ENCODE results near the gene FOXI3. TPM values are rescaled to one million over a fixed set of nuclear protein-coding genes. Genes with fewer than 3 reads are reported as not detected.
"Not testable (repeated sequence)": the region's sequence is repeated elsewhere in the genome, so short reads cannot be mapped to it uniquely, and the experiment has no call there.

Gene FOXI3
- polyA plus RNA-seq, 6 donors from 2014 or later, result 0.19 TPM; not detected in 5

DNA sequence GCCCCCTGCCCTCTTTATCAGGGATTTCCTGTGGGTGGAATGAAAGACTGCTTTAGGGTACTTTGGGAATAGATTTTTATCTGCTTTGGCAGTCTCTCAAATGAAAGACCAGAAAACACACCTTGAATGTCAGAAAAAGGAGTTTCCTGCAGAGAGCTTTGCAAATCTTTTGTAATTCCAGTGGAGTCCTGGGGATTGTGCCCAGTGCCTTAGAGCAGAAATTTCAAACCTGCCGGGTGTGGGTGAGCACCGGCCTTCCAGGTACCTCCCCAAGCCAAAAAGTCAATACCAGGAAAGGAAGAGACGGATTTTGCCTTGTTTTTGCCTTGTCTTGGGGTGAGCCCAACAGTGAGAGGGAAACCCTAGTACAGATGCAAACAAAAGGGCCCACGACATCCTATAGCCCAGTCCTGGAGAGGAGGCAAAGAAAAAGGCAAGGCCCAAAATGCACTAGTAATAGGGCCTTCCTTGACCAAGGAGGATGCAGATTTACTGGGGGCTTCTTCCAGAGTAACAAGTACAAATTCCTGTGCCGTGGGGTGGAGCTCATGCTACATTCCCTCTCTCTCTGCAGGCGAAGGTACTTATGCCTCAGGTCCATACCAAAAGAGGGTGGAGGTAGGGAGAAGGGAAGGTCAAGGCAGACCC lies 36.4 kb downstream of the FOXI3 start:
- DNase-seq, result no peak
- no peaks in the 10 kb centered on the region for H3K36me3 Mint-ChIP-seq
- no peak overlapping the region for H3K27ac Mint-ChIP-seq

GRCh38 chr2:88408870-88409269 lies 43.6 kb downstream of the FOXI3 start:
- DNase-seq; H3K36me3 Mint-ChIP-seq; ATAC-seq (ENCODE audit: low read depth in 2 of 2); H3K4me3 Mint-ChIP-seq; H3K9me3 Mint-ChIP-seq; H3K27ac Mint-ChIP-seq; H3K27me3 Mint-ChIP-seq; H3K4me1 Mint-ChIP-seq: not testable (repeated sequence)

More for the DNA sequence above, 36.4 kb downstream of the FOXI3 start:
- no peaks in the 10 kb centered on the region for H3K4me1 Mint-ChIP-seq
- ATAC-seq (ENCODE audit: low read depth in 2 of 2), result no peak
- peaks cover 18 to 29% (median 19%) of the 10 kb centered on the region in 3 donors for H3K27me3 Mint-ChIP-seq
- no peak overlapping the region for H3K4me3 Mint-ChIP-seq
- no peaks in the 10 kb centered on the region for H3K9me3 Mint-ChIP-seq

DNA sequence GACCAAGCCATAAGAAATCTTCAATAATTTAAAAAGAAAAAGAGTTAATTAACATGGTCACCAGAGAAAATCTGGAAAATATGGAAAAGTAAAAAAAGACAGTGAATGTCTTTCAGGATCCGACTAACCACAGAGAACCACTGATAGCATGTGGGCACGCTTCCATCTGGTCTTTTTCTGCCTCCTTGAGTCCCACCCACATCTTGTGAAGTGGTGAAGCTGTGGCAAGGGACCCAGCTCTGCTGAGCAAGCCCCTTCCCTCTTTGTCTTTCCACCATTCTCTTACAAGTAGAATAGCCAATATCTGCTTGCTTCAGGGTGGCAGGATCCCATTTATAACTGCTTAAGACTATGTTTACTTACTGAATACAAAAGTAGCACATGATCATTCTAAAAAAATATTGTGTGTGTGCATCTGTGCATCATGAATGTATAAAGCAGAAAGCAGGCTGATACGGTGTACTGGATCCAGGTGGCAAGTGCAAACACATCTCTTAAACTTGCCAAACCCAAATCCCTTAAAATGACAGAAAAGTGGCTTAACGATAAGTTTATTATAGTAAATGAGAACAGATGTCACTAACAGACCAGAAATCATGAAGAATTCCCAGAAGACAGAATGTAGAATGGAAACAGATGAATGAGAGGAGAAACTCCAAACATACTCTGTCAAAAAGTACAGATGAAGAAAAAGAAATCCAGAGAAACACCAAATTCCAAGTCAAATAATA lies 52.3 kb downstream of the FOXI3 start:
- no peak for ATAC-seq (ENCODE audit: low read depth in 2 of 2)
- DNase-seq, result no peak
- peaks cover 0 to 6% (median 0%) of the 10 kb centered on the region in 7 donors for H3K9me3 Mint-ChIP-seq
- peaks cover 3 to 43% (median 23%) of the 10 kb centered on the region in 3 donors for H3K27me3 Mint-ChIP-seq
- H3K4me3 Mint-ChIP-seq, result no peak overlapping the region
- H3K4me1 Mint-ChIP-seq, result no peaks in the 10 kb centered on the region
- H3K36me3 Mint-ChIP-seq, result no peaks in the 10 kb centered on the region
- H3K27ac Mint-ChIP-seq, result peak overlapping the region in 1 of 6 donors; percentile 2

DNA sequence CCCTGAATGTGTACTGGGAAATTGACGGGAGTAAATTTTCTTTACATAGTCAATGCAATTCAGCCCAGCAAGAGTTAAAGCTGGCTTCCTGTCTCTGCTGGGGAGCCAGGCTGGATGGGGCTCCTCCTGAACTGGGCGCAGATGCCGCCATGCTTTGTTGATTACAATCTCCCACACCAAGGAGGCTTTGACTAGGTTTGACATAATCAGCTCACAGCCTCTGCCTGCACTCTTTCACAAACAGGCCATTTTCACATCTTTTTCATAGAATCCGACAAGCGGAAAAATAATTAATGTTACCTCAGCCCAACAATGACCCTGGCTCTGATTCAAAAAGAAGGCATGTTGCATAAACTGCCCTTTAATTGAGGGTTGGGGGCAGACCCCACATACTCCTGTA lies 54.3 kb downstream of the FOXI3 start:
- Mint-ChIP-seq H3K27me3 (peaks cover 15 to 51% (median 28%) of the 10 kb centered on the region in 3 donors), H3K9me3 (peaks cover 0 to 6% (median 4%) of the 10 kb centered on the region in 7 donors), H3K36me3 (no peaks in the 10 kb centered on the region), H3K27ac (no peak overlapping the region), H3K4me1 (no peaks in the 10 kb centered on the region), H3K4me3 (no peak overlapping the region)
- no peak for DNase-seq
- ATAC-seq (ENCODE audit: low read depth in 2 of 2), result no peak

Other genes with a start within 250 kb of the FOXI3 start
- 10 to 100 TPM; 10.5 to 60.1 (median 17.9) TPM for gene EIF2AK3, start 174.8 kb upstream of the FOXI3 start, polyA plus RNA-seq (ENCODE audit: low read depth in 6 of 6)
- 10 to 100 TPM; 45.3 to 66.2 (median 51.7) TPM for gene RPIA, start 239.0 kb upstream of the FOXI3 start, polyA plus RNA-seq (ENCODE audit: low read depth in 6 of 6)

All from naive B cell (primary cell).